HEK293 (cell line): Measurements from ENCODE around the gene DYNC1LI1.
A peak's percentile ranks its signal among the peaks of the same experiment; 100 is the strongest.

Source experiments
- CTCF ChIA-PET: fragments of 350-600 bp; formaldehyde crosslinking; extraction: SDS; loops from one replicate; lab custom pipeline; 2021; ENCODE audit warnings: antibody characterized with exemption; lab: Yijun Ruan, JAX
- POLR2A ChIA-PET: fragments of 300-600 bp; formaldehyde crosslinking; extraction: SDS; loops from one replicate; lab custom pipeline; 2020; ENCODE audit warnings: antibody characterized with exemption, inconsistent platforms; lab: Yijun Ruan, JAX
- H3K27ac ChIP-seq: fragments of 200-500 bp; sonication (Bioruptor generic); 2 replicates; pipeline ENCODE4 v1.5.1; 2014; ENCODE audit warnings: low read depth, low read length, control low read depth, inconsistent platforms; ENCODE audit errors: extremely low read depth
- H3K36me3 ChIP-seq, 2 experiments: fragments of 200-500 bp in 1 of 2; sonication (Bioruptor generic) in 1 of 2; 1 replicate in 1 of 2; 2 replicates in 1 of 2; pipeline ENCODE4 v1.5.1; 2014 to 2017; ENCODE audit warnings: inconsistent platforms in 2 of 2, low read length in 2 of 2; ENCODE audit not compliant: control insufficient read depth in 2 of 2, insufficient read depth in 1 of 2
- H3K4me1 ChIP-seq: fragments of 200-500 bp; sonication (Bioruptor generic); 2 replicates; pipeline ENCODE4 v1.5.1; 2014; ENCODE audit warnings: mild to moderate bottlenecking, low read length, inconsistent platforms; ENCODE audit not compliant: control insufficient read depth, insufficient read depth
- H3K4me3 ChIP-seq: 2 replicates; pipeline ENCODE4 v1.5.1; 2011; ENCODE audit warnings: low read depth, mild to moderate bottlenecking, control low read depth, low read length, moderate library complexity
- H3K9me3 ChIP-seq: fragments of 200-500 bp; sonication (Bioruptor generic); 2 replicates; pipeline ENCODE4 v1.5.1; 2014; ENCODE audit warnings: low read depth, low read length, inconsistent platforms; ENCODE audit not compliant: control insufficient read depth, insufficient read depth
- KLF10 ChIP-seq: fragments of 450-650 bp; IDR thresholded peaks from 2 replicates; pipeline ENCODE4 v1.5.1; 2018; ENCODE audit warnings: missing biosample characterization, mild to moderate bottlenecking, missing genetic modification characterization
- KLF7 ChIP-seq: fragments of 450-650 bp; formaldehyde crosslinking; IDR thresholded peaks from 2 replicates; pipeline ENCODE4 v1.5.1; 2016; ENCODE audit warnings: missing biosample characterization, missing genetic modification characterization, borderline replicate concordance
- MYNN ChIP-seq: fragments of 450-650 bp; formaldehyde crosslinking; IDR thresholded peaks from 2 replicates; pipeline ENCODE4 v1.5.1; 2016; ENCODE audit warnings: missing biosample characterization, missing genetic modification characterization, borderline replicate concordance
- WT1 ChIP-seq: fragments of 450-650 bp; formaldehyde crosslinking; IDR thresholded peaks from 2 replicates; pipeline ENCODE4 v1.5.1; 2016; ENCODE audit warnings: missing biosample characterization, missing genetic modification characterization
- ZNF133 ChIP-seq: fragments of 450-650 bp; formaldehyde crosslinking; IDR thresholded peaks from 2 replicates; pipeline ENCODE4 v1.5.1; 2016; ENCODE audit warnings: missing biosample characterization, missing genetic modification characterization
- ZNF350 ChIP-seq: fragments of 450-650 bp; formaldehyde crosslinking; IDR thresholded peaks from 2 replicates; pipeline ENCODE4 v1.5.0; 2017; ENCODE audit warnings: missing biosample characterization, mild to moderate bottlenecking, missing genetic modification characterization
- ZNF501 ChIP-seq: fragments of 450-650 bp; formaldehyde crosslinking; IDR thresholded peaks from 2 replicates; pipeline ENCODE4 v1.5.1; 2016; ENCODE audit warnings: missing biosample characterization, missing genetic modification characterization
- ZNF660 ChIP-seq: fragments of 450-650 bp; IDR thresholded peaks from 2 replicates; pipeline ENCODE4 v1.5.1; 2018; ENCODE audit warnings: missing biosample characterization, mild to moderate bottlenecking, missing genetic modification characterization
- ZNF677 ChIP-seq: fragments of 450-650 bp; IDR thresholded peaks from 2 replicates; pipeline ENCODE4 v1.5.0; 2018; ENCODE audit warnings: missing biosample characterization, mild to moderate bottlenecking, missing genetic modification characterization, moderate library complexity
- ZNF747 ChIP-seq: fragments of 450-650 bp; formaldehyde crosslinking; IDR thresholded peaks from 2 replicates; pipeline ENCODE4 v1.5.1; 2016; ENCODE audit warnings: missing biosample characterization, missing genetic modification characterization
- ZSCAN30 ChIP-seq: fragments of 450-650 bp; IDR thresholded peaks from 2 replicates; pipeline ENCODE4 v1.5.1; 2018; ENCODE audit warnings: missing biosample characterization, mild to moderate bottlenecking, missing genetic modification characterization, moderate library complexity
- TF ChIP-seq, protein P1 (sequence below): fragments of 450-650 bp; formaldehyde crosslinking; IDR thresholded peaks from 2 replicates; pipeline ENCODE4 v1.5.1; 2017; ENCODE audit warnings: missing biosample characterization, missing genetic modification characterization
- TF ChIP-seq, protein P2 (sequence below): fragments of 450-650 bp; formaldehyde crosslinking; IDR thresholded peaks from 2 replicates; pipeline ENCODE4; 2016; ENCODE audit warnings: missing biosample characterization, missing genetic modification characterization
- TF ChIP-seq, protein P3 (sequence below): fragments of 450-650 bp; formaldehyde crosslinking; IDR thresholded peaks from 2 replicates; pipeline ENCODE4 v1.5.1; 2016; ENCODE audit warnings: missing biosample characterization, missing genetic modification characterization
- TF ChIP-seq, protein P4 (sequence below): fragments of 450-650 bp; formaldehyde crosslinking; IDR thresholded peaks from 2 replicates; pipeline ENCODE4 v1.5.1; 2016; ENCODE audit warnings: missing biosample characterization, missing genetic modification characterization

Gene DYNC1LI1

DNA sequence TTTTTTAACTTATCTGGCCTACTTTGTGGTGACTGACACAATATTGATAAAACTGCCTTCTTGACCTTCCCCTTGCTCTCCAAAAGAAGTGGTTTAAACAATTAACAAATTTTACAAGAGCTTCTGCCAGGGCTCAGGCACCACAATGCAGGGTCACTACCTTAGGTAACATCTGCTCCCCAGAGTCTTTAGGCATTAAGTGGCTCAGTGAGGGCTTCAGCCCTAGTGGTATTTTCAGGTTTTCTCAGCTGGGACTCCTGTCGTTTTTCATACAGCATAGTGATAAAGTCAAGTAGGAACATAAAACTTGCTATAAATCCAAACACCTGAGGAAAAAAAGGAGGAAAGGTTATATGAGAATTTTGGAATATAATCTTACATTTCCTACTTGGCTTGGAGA is 86.9 kb downstream of the DYNC1LI1 start:
- H3K36me3 ChIP-seq = peaks cover 0 to 37% of the 10 kb centered on the region in 2 experiments; a peak in 1 of 3 replicates
- H3K4me1 ChIP-seq = no peaks in the 10 kb centered on the region; the same call in 1 of the 2 replicates
- H3K9me3 ChIP-seq = no peaks in the 10 kb centered on the region
- ChIA-PET POLR2A (interaction anchor here (0.7 kb wide), 1 partner anchor 9 kb away, joined by 3 read pairs; no protein-coding TSS in a partner anchor), CTCF (interaction anchor here (0.5 to 0.6 kb wide), 2 partner anchors 28 to 245 kb away, joined by 3 to 4 read pairs; no protein-coding TSS in a partner anchor)
- H3K27ac ChIP-seq = no peak overlapping the region
- H3K4me3 ChIP-seq = no peak overlapping the region
- TF ChIP-seq, protein P1, sequence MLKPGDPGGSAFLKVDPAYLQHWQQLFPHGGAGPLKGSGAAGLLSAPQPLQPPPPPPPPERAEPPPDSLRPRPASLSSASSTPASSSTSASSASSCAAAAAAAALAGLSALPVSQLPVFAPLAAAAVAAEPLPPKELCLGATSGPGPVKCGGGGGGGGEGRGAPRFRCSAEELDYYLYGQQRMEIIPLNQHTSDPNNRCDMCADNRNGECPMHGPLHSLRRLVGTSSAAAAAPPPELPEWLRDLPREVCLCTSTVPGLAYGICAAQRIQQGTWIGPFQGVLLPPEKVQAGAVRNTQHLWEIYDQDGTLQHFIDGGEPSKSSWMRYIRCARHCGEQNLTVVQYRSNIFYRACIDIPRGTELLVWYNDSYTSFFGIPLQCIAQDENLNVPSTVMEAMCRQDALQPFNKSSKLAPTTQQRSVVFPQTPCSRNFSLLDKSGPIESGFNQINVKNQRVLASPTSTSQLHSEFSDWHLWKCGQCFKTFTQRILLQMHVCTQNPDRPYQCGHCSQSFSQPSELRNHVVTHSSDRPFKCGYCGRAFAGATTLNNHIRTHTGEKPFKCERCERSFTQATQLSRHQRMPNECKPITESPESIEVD (tag by site-specific recombination) = peak; percentile 53; the same call in 1 of the 2 replicates
- no peak for TF ChIP-seq MYNN (tag by site-specific recombination)
- TF ChIP-seq, all 188 proteins: peak for 1

DNA sequence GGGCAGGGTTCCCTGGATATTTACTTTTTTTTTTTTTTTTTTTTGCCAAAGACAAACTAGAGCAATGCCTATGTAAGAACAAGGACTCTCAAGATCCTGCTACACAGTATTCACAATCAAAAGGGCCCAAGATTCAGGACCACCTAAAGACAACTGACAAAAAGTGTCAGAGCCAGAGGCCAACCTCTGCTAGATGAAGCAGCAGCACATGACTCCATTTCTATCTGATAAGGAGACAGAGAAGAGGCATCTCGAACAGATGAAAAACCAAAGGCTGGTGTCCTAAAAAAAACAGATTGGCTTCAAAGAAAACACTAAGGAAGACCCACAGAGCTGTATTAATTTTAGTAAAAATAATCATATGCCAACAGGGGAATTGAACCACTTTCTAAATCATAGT is 88.0 kb downstream of the DYNC1LI1 start:
- CTCF ChIA-PET = interaction anchor here (0.8 to 1.1 kb wide), 3 partner anchors 9 to 17 kb away, joined by 3 read pairs; no protein-coding TSS in a partner anchor
- Histone ChIP-seq H3K36me3 (peaks cover 0 to 28% of the 10 kb centered on the region in 2 experiments; a peak in 1 of 3 replicates), H3K4me1 (no peaks in the 10 kb centered on the region; the same call in 1 of the 2 replicates), H3K27ac (no peak overlapping the region), H3K4me3 (no peak overlapping the region)
- POLR2A ChIA-PET = no interaction called here
- TF ChIP-seq ZSCAN30 (no peak), ZNF501 (tag by site-specific recombination) (no peak), ZNF350 (tag by site-specific recombination) (no peak), WT1 (tag by site-specific recombination) (no peak), ZNF747 (tag by site-specific recombination) (no peak), KLF7 (tag by site-specific recombination) (no peak), ZNF677 (tag by site-specific recombination) (no peak), ZNF660 (tag by site-specific recombination) (no peak), ZNF133 (tag by site-specific recombination) (no peak), KLF10 (tag by site-specific recombination) (no peak)
- TF ChIP-seq, protein P2, sequence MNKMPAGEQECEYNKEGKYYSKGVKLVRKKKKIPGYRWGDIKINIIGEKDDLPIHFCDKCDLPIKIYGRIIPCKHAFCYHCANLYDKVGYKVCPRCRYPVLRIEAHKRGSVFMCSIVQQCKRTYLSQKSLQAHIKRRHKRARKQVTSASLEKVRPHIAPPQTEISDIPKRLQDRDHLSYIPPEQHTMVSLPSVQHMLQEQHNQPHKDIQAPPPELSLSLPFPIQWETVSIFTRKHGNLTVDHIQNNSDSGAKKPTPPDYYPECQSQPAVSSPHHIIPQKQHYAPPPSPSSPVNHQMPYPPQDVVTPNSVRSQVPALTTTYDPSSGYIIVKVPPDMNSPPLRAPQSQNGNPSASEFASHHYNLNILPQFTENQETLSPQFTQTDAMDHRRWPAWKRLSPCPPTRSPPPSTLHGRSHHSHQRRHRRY (tag by site-specific recombination) = no peak
- TF ChIP-seq, protein P3, sequence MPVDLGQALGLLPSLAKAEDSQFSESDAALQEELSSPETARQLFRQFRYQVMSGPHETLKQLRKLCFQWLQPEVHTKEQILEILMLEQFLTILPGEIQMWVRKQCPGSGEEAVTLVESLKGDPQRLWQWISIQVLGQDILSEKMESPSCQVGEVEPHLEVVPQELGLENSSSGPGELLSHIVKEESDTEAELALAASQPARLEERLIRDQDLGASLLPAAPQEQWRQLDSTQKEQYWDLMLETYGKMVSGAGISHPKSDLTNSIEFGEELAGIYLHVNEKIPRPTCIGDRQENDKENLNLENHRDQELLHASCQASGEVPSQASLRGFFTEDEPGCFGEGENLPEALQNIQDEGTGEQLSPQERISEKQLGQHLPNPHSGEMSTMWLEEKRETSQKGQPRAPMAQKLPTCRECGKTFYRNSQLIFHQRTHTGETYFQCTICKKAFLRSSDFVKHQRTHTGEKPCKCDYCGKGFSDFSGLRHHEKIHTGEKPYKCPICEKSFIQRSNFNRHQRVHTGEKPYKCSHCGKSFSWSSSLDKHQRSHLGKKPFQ (tag by site-specific recombination) = no peak
- TF ChIP-seq, protein P4, sequence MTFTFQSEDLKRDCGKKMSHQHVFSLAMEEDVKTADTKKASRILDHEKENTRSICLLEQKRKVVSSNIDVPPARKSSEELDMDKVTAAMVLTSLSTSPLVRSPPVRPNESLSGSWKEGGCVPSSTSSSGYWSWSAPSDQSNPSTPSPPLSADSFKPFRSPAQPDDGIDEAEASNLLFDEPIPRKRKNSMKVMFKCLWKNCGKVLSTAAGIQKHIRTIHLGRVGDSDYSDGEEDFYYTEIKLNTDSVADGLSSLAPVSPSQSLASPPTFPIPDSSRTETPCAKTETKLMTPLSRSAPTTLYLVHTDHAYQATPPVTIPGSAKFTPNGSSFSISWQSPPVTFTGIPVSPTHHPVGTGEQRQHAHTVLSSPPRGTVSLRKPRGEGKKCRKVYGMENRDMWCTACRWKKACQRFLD (tag by site-specific recombination) = no peak
- TF ChIP-seq, all 188 proteins: peak for 0
- H3K9me3 ChIP-seq = no peaks in the 10 kb centered on the region
